HG02840 (cell line): Measurements from ENCODE around the gene CDON.
A peak's percentile ranks its signal among the peaks of the same experiment; 100 is the strongest.

Experiments
- ATAC-seq: cut with Tn5 transposase; IDR thresholded peaks from one replicate; pipeline ENCODE4 v1.9.1; 2021; ENCODE audit warnings: mild to moderate bottlenecking, moderate library complexity, moderate number of reproducible peaks; ENCODE audit not compliant: unreplicated experiment, low FRiP score

CDON gene

DNA sequence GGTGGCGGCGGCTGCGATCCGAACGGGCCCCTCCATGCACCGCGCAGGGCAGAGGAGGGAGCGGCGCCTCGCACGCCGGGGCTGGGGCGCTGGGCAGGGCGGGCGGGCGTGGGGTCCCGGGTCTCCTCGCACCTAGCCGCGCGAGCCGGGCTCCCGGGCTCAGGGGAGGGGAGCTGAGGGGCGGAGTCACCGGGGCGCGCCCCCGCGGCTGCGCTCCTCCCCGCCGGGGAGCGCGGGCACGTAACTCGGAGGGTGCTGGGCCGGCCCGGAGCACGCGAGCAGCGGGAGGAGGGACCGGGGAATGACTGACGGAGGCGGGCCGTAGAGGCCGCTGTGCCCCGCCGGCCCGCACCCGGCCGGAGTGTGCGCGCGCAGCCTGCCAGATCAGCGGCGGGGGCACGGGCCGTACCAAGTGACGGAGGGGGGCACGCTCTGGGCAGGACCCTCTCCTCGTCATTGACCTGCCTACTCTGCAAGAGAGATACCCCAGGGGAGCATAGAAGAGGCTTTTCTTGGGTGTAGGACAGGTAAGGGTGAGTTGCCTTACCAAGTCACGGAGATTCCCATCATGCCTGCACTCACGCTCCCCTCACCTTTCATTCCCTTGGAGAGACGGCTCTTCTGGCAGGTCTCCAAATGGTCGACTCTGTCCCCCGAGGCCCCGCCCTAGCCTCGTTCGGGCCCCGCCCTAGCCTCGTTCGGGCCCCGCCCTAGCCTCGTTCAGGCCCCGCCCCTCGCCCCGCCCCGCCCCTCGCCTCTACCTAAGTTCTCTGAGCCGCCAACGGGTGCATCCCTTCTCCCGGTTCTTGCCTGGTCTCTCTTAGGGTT, at the start of gene CDON:
CDON (minus strand) TSS at position 188 of the 828 bp plus-strand sequence. CDS start 39,390 bp downstream, outside the sequence.
- peak; percentile 98 for ATAC-seq

GRCh38 chr11:126111458-126112116, 48.9 kb upstream of the CDON start:
- no peak for ATAC-seq

- no peak for ATAC-seq
These were observed 47.5 kb upstream of the CDON start for GRCh38 chr11:126109941-126110731.

DNA sequence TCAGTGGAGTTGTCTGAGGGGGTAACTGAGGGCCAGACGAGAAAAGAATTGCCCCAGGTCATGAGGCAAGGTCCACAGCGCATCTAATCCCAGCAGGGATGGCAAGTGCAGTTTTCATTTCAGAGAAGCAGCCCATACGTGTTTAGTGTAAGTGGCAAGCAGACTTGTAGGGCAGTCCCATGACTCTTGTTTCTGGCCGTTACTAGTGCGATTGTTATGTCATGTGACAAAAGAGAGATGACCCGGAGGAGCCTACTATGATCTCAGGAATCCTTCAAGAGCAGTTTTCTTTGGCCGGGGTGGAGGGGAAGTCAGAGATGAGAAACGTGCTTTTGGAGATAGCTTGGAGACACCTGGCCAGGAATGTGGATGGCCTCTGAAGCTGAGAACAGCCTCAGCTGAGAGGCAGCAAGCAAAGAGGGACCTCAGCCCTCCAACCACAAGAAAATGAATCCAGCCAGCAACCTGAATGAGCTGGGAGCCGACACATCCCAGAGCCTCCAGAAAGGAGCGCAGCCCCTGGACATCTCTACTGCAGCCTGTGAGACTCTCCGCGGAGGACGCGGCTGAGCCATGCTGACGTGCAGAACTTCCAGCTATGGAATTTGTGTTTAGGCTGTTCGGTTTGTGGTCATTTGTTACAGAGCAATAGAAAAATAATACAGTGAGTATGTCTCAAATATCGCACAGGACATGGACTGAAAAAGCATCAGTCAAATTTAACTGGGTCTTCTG, 44.1 kb upstream of the CDON start:
- no peak for ATAC-seq

GRCh38 chr11:126105748-126106080, 43.0 kb upstream of the CDON start:
- no peak for ATAC-seq

DNA sequence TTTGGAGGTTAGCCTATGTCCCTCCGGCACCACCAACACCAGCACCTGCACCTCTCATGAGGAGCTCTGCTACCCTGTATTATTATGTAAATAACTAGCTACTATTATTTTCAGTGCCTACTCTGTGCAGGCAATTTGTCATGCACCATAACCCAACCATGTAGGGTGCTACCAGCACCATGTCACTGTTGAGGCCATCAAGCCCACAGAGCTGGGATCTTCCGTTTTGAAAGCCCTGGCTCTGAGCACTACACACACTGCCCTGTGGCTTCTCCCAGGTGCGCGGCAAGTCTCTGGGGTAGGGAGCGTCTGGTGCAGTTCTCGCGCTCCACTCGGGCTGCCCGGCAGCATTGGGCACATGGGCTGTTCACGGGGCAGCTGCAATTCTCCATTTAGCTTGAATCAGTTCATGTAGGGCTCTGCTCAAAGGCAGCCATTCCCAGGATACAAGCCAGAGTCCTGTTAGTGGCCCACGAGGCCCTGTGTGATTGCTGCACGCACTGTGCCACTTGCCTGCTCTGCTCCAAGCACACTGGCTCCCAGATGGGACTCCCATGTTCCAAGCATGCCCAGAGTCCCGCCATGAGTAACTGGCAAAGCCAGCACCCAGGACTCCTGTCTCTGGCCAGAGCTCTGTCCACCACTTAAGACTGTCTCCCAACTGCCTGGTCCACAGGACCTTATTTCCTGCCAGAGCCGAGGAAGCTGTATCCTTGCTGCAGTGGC, 42.5 kb upstream of the CDON start:
- ATAC-seq: no peak

- no peak for ATAC-seq
These were observed 41.8 kb upstream of the CDON start for GRCh38 chr11:126104420-126104819.

DNA sequence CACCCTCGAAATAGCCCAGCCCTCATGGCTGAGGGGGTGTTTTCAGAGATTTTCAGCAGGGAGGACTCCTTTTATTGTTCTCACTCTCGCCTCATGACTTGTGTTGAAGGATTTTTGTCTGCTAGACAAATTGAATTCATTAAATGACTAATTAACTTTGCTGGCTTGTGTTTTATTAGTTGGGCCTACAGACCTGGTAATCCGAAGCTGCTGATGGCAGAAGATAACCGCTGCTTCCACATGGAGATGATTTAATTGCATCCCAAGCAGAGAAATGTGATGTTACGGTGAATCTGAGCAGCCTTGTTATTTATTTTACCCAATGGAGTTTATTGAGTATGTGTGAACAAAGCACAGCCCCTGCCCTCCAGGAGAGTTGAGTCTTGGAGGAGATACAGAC, 40.5 kb upstream of the CDON start:
- no peak for ATAC-seq

GRCh38 chr11:126102436-126102981, 39.8 kb upstream of the CDON start:
- no peak for ATAC-seq

DNA sequence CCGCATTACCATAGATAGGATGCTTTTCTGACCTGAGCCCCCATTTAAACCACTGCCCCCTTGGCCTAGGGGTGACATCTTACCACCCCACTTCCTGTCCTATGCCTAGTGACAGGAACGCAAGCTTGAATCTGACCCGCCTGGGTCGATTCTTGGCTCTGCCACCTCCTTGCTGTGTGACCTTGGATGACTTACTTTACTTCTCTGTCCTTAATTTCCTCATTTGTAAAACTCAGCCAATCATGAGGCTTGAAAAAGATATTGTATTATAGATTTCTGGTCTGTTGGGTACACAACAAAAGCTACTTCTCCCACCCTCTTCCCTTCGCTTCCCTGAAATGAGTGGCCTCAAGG, 39.2 kb upstream of the CDON start:
- no peak for ATAC-seq

DNA sequence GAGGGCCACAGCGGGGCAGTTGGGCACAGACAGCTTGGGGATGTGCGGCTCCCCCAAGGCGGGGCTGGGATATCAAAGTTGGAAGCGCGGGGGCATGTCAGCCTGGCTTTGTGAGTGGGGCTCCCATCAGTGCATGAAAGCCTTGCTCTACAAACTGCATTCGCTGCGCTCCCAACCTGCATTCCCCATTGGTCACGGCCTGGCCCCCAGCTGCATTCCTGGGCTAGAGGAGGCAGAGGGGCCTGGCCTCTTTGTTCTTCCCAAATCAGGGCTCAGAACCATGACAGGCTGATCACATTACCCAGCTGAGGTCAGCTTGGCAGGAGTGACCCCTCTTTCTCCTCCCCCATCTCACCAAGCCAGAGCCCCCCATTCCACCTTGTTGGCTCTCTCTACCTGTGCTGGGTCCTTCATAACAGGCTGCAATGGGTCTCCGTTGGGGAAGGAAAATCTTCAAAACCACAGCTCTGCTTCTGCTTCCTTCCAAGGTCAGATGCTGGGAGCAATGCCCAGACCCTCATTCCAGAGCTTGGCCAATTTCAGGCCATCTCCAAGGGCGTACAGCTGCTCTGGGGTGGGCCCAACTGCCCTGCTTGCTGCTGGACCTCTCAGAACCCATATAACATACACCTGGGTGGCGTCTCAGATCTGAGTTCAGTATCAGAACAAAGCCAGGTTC, 38.7 kb upstream of the CDON start:
- ATAC-seq: no peak

GRCh38 chr11:126100716-126101115, 38.0 kb upstream of the CDON start:
- no peak for ATAC-seq

DNA sequence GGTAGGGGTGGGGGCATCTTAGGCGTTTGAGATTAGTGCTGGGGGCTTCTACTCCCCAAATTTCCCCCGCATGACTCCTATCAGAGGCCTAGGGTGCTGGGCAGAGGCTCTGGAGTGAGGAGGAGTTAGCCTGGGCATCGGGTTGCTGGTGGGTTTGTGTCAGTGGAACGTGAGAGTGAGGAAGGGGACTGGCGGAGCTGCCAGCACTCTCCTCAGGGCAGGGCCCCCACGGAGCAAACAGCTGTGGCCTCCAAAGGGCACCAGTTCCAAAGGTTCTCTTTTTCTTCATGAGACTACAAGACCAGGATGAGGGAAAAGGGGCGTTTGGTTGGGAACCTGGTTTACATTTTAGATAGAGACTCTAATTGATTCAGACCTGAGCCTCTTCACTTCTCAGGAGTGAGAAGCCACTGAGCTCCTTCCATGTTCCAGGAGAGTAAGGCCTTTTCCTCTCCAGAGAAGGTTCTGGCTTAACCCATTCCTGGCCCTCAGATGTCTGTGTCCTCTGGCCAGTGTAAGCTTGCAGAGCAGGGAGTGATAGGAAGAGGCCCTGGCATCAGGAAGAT, 35.6 kb upstream of the CDON start:
- ATAC-seq: no peak

DNA sequence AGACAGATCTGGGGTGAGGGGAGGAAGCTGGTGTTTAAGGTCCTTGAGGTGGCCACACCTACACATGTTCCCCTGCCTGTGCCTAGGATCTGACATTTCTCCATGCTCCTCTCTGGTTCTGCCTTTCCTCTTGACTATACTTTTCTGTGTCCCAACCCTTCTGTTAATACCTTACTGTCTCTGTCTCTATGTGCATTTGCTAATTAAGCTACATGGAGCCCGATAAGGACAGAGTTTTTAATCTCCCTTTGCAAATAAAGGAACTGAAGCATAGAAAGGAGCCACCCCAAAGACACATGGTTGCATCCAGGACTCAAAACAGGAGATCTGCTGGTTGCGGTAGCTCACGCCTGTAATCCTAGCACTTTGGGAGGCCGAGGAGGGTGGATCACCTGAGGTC, 33.1 kb upstream of the CDON start:
- ATAC-seq: no peak

- no peak for ATAC-seq
These were observed 27.8 kb upstream of the CDON start for GRCh38 chr11:126090452-126090851.

DNA sequence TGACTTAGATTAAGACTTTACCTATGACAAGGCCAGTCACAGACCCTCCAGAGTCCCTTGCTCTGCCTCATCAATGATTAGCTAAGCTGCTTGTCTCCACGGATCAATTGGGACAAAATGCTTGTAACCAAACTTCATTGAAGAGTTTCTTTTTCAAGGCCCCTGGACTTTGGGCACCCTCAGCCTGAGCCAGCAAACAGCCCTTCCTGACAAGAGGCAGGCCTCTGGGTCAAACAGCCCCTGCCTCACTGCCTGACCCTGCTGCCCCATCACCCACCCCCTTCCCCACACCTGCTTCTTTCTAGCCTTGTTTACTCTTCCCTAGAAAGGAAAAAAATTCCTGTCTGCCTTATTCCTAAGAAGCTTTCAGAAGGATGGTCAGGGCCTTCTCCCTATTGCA, 26.3 kb upstream of the CDON start:
- ATAC-seq: no peak

DNA sequence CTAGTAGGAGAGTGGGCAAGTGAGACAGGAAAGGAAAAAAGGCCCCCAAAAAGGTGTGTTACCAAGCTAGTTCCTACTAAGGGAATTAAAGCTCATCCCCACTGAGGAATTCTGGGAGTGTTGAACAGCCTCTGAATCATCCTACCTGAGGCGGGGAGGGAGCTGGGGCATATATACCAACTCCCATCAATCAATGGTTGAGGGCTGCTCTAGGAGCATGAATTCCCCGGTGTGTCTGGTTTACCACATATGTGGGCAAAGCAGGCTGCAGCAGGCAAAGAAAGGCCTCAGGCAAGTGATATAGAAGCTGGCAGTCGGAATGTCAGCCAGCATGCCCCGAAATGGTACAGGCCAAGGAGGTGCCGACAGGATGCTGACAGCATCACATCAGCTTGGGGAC, 23.6 kb upstream of the CDON start:
- ATAC-seq: no peak

DNA sequence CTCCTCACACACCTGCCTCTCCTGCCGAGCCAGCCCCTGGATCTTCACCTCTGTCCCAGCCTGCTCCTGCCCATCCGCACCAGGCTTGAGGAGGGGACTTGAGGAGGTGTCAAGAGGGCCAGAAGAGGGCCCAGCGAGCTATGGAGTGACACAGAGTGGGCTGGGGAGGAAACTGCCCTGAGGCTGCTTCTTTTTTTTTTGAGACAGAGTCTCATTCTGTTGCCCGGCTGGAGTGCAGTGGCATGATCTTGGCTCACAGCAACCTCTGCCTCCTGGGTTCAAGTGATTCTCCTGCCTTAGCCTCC, 21.9 kb upstream of the CDON start:
- ATAC-seq: no peak
